DOHH2 (cell line): Measurements from ENCODE around the gene ODR4.
"Not testable (repeated sequence)": the region's sequence is repeated elsewhere in the genome, so short reads cannot be mapped to it uniquely, and the experiment has no call there.

Source experiments
- H3F3A ChIP-seq: fragments of 200-600 bp; sonication (generic), shearing (Covaris generic); 2 replicates; pipeline ENCODE4 v1.6.0; 2016; ENCODE audit warnings: antibody characterized with exemption, mild to moderate bottlenecking; ENCODE audit not compliant: control insufficient read depth, insufficient read depth
- H3K27ac ChIP-seq: fragments of 200-600 bp; sonication (generic); 2 replicates; pipeline ENCODE4 v1.5.1; 2014; ENCODE audit warnings: low read depth, mild to moderate bottlenecking, low read length, moderate library complexity
- H3K27me3 ChIP-seq: fragments of 200-600 bp; sonication (generic); 2 replicates; pipeline ENCODE4 v1.6.1; 2014; ENCODE audit warnings: mild to moderate bottlenecking, low read length, mixed read lengths; ENCODE audit not compliant: control insufficient read depth
- H3K36me3 ChIP-seq: fragments of 200-600 bp; sonication (generic); 2 replicates; pipeline ENCODE4 v1.6.1; 2014; ENCODE audit warnings: mild to moderate bottlenecking, low read length, moderate library complexity, mixed read lengths; ENCODE audit not compliant: control insufficient read depth
- H3K4me1 ChIP-seq: fragments of 200-600 bp; sonication (generic); 2 replicates; pipeline ENCODE4 v1.6.1; 2014; ENCODE audit warnings: mild to moderate bottlenecking, low read length, mixed read lengths; ENCODE audit not compliant: control insufficient read depth
- H3K4me2 ChIP-seq: fragments of 200-600 bp; sonication (generic); 2 replicates; pipeline ENCODE4 v1.6.0; 2014; ENCODE audit warnings: mild to moderate bottlenecking, low read length, moderate library complexity
- H3K4me3 ChIP-seq: fragments of 200-600 bp; sonication (generic); 2 replicates; pipeline ENCODE4 v1.5.1; 2014; ENCODE audit warnings: mild to moderate bottlenecking, low read length, mixed read lengths
- H3K79me2 ChIP-seq: fragments of 200-600 bp; sonication (generic); 2 replicates; pipeline ENCODE4 v1.6.1; 2014; ENCODE audit warnings: mild to moderate bottlenecking, low read length, mixed read lengths; ENCODE audit not compliant: control insufficient read depth
- H3K9me2 ChIP-seq: fragments of 200-600 bp; sonication (generic); replicated peaks from 2 replicates; pipeline ENCODE4 v1.6.1; 2014; ENCODE audit warnings: mild to moderate bottlenecking, low read length, mixed read lengths; ENCODE audit not compliant: control insufficient read depth
- H3K9me3 ChIP-seq: fragments of 200-600 bp; sonication (generic); 2 replicates; pipeline ENCODE4 v1.6.1; 2014; ENCODE audit warnings: antibody characterized with exemption, low read length, mixed read lengths; ENCODE audit not compliant: control insufficient read depth, insufficient read depth
- H4K20me1 ChIP-seq: fragments of 200-600 bp; sonication (generic); 2 replicates; pipeline ENCODE4 v1.6.0; 2014; ENCODE audit warnings: low read depth, mild to moderate bottlenecking, antibody characterized with exemption, low read length, moderate library complexity; ENCODE audit not compliant: control insufficient read depth, insufficient read depth
- CTCF ChIP-seq: fragments of 200-600 bp; sonication (generic); IDR thresholded peaks from one replicate; pipeline ENCODE4 v1.5.1; 2014; ENCODE audit warnings: antibody characterized with exemption, mild to moderate bottlenecking, low read depth, low read length; ENCODE audit not compliant: poor library complexity, severe bottlenecking
- EZH2phosphoT487 ChIP-seq: fragments of 200-600 bp; sonication (generic); IDR thresholded peaks from 2 replicates; pipeline ENCODE4 v1.6.1; 2017; ENCODE audit warnings: borderline replicate concordance, mild to moderate bottlenecking, antibody characterized with exemption, low read length, moderate library complexity, mixed read lengths

The ODR4 gene

GRCh38 chr1:186390925-186391324 lies 15.3 kb downstream of the ODR4 start:
- H3F3A ChIP-seq = peaks cover 3% of the 10 kb centered on the region; the same call in 1 of the 2 replicates
- H3K79me2 ChIP-seq = no peaks in the 10 kb centered on the region
- H3K9me2 ChIP-seq = no peaks in the 10 kb centered on the region
- TF ChIP-seq EZH2phosphoT487 = no peak
- peaks cover 69% of the 10 kb centered on the region for H3K36me3 ChIP-seq
- H3K9me3 ChIP-seq = no peaks in the 10 kb centered on the region
- no peak overlapping the region for H3K4me2 ChIP-seq
- no peaks in the 10 kb centered on the region for H3K4me1 ChIP-seq
- no peaks in the 10 kb centered on the region for H4K20me1 ChIP-seq
- no peaks in the 10 kb centered on the region for H3K27me3 ChIP-seq
- H3K27ac ChIP-seq = no peak overlapping the region
- no peak overlapping the region for H3K4me3 ChIP-seq

GRCh38 chr1:186391841-186392240 lies 16.2 kb downstream of the ODR4 start:
- Histone ChIP-seq H3K9me2 (no peaks in the 10 kb centered on the region), H3K4me3 (no peak overlapping the region), H3F3A (peaks cover 3% of the 10 kb centered on the region; the same call in 1 of the 2 replicates), H3K79me2 (no peaks in the 10 kb centered on the region), H3K4me1 (no peaks in the 10 kb centered on the region), H3K27me3 (no peaks in the 10 kb centered on the region), H3K27ac (no peak overlapping the region), H4K20me1 (no peaks in the 10 kb centered on the region), H3K9me3 (no peaks in the 10 kb centered on the region), H3K4me2 (no peak overlapping the region), H3K36me3 (peaks cover 69% of the 10 kb centered on the region)
- TF ChIP-seq EZH2phosphoT487 = no peak
- TF ChIP-seq CTCF = no peak

GRCh38 chr1:186392711-186393110 lies 17.1 kb downstream of the ODR4 start:
- H4K20me1 ChIP-seq, H3K27ac ChIP-seq, H3K79me2 ChIP-seq, H3K9me2 ChIP-seq, H3K4me3 ChIP-seq, H3K27me3 ChIP-seq, H3K9me3 ChIP-seq, H3K4me2 ChIP-seq, H3F3A ChIP-seq, H3K4me1 ChIP-seq: not testable (repeated sequence)
- H3K36me3 ChIP-seq = peaks cover 70% of the 10 kb centered on the region

- not testable (repeated sequence) for H3K79me2 ChIP-seq, H3K9me2 ChIP-seq, H3K27ac ChIP-seq, H3K4me3 ChIP-seq, H3K4me1 ChIP-seq, H3K27me3 ChIP-seq, H4K20me1 ChIP-seq, H3K4me2 ChIP-seq, H3K9me3 ChIP-seq, H3F3A ChIP-seq
- peaks cover 46% of the 10 kb centered on the region for H3K36me3 ChIP-seq
These were observed 25.8 kb downstream of the ODR4 start for GRCh38 chr1:186401446-186401845.

- TF ChIP-seq EZH2phosphoT487 = no peak
- no peak for TF ChIP-seq CTCF
- H3K4me2 ChIP-seq = no peak overlapping the region
- H3K79me2 ChIP-seq = no peaks in the 10 kb centered on the region
- no peaks in the 10 kb centered on the region for H3K9me3 ChIP-seq
- peaks cover 4% of the 10 kb centered on the region for H3K4me1 ChIP-seq
- H3K36me3 ChIP-seq = peaks cover 51% of the 10 kb centered on the region
- no peak overlapping the region for H3K4me3 ChIP-seq
- H4K20me1 ChIP-seq = no peaks in the 10 kb centered on the region
- no peak overlapping the region for H3K27ac ChIP-seq
- no peaks in the 10 kb centered on the region for H3K9me2 ChIP-seq
- 0 out of 2 replicates have a peak, but pooled peaks cover 4% of the 10 kb centered on the region for H3F3A ChIP-seq
- H3K27me3 ChIP-seq = no peaks in the 10 kb centered on the region
These were observed 28.0 kb downstream of the ODR4 start for GRCh38 chr1:186403632-186404031.
